ENCODE data around the gene SLC22A2.

- TF ChIP-seq POLR2AphosphoS5 (IDR thresholded peaks at IDR 0.05; ENCODE audit: low read depth), result no peak
- TF ChIP-seq, protein P1, sequence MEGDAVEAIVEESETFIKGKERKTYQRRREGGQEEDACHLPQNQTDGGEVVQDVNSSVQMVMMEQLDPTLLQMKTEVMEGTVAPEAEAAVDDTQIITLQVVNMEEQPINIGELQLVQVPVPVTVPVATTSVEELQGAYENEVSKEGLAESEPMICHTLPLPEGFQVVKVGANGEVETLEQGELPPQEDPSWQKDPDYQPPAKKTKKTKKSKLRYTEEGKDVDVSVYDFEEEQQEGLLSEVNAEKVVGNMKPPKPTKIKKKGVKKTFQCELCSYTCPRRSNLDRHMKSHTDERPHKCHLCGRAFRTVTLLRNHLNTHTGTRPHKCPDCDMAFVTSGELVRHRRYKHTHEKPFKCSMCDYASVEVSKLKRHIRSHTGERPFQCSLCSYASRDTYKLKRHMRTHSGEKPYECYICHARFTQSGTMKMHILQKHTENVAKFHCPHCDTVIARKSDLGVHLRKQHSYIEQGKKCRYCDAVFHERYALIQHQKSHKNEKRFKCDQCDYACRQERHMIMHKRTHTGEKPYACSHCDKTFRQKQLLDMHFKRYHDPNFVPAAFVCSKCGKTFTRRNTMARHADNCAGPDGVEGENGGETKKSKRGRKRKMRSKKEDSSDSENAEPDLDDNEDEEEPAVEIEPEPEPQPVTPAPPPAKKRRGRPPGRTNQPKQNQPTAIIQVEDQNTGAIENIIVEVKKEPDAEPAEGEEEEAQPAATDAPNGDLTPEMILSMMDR (conservative IDR thresholded peaks at IDR 0.05; ENCODE audit: low read depth in 2 of 2), result no peak
Observed at GRCh38 chr6:160238761-160239751, 19.6 kb downstream of the SLC22A2 start.

All from GM23338 (cell line).